ENCODE results near the gene FBXO46.

Gene FBXO46

GRCh38 chr19:45730368-45731288 is at the start of gene FBXO46 (continued):
- TF ChIP-seq ZNF140 (tag by site-specific recombination; IDR thresholded peaks at IDR 0.05) (no peak), ZNF16 (tag by site-specific recombination; IDR thresholded peaks at IDR 0.05; ENCODE audit: low read depth) (no peak), ZNF843 (tag by site-specific recombination; IDR thresholded peaks at IDR 0.05) (no peak; the same call in 1 of the 2 replicates), ZNF704 (tag by site-specific recombination; IDR thresholded peaks at IDR 0.05) (no peak), TCF7L2 (IDR thresholded peaks at IDR 0.05; ENCODE audit: borderline replicate concordance, low read depth, low read length) (no peak), MZF1 (tag by site-specific recombination; IDR thresholded peaks at IDR 0.05; ENCODE audit: borderline replicate concordance) (no peak), ZNF776 (tag by site-specific recombination; IDR thresholded peaks at IDR 0.05; ENCODE audit: borderline replicate concordance) (no peak), ZBTB1 (tag by site-specific recombination; IDR thresholded peaks at IDR 0.05) (no peak), ZNF785 (tag by site-specific recombination; IDR thresholded peaks at IDR 0.05) (no peak), ATF2 (tag by site-specific recombination; IDR thresholded peaks at IDR 0.05; ENCODE audit: low read depth) (no peak), ZNF518A (tag by site-specific recombination; conservative IDR thresholded peaks at IDR 0.05; ENCODE audit: low read depth) (0 out of 2 replicates have a peak, but pooled peaks have one; percentile 10), ZNF112 (tag by site-specific recombination; IDR thresholded peaks at IDR 0.05) (no peak), ZNF768 (tag by site-specific recombination; IDR thresholded peaks at IDR 0.05) (no peak), ZNF184 (tag by site-specific recombination; IDR thresholded peaks at IDR 0.05) (no peak), ZNF837 (tag by site-specific recombination; IDR thresholded peaks at IDR 0.05) (no peak), GLI4 (tag by site-specific recombination; IDR thresholded peaks at IDR 0.05) (0 out of 2 replicates have a peak, but pooled peaks have one; percentile 15), ZNF211 (tag by site-specific recombination; IDR thresholded peaks at IDR 0.05; ENCODE audit: low read depth) (no peak), ZNF157 (tag by site-specific recombination; IDR thresholded peaks at IDR 0.05) (0 out of 2 replicates have a peak, but pooled peaks have one; percentile 37), ZNF521 (tag by site-specific recombination; IDR thresholded peaks at IDR 0.05) (no peak), ZSCAN30 (tag by site-specific recombination; IDR thresholded peaks at IDR 0.05) (no peak), ZNF830 (tag by site-specific recombination; IDR thresholded peaks at IDR 0.05; ENCODE audit: low read depth) (no peak), ZBTB11 (tag by site-specific recombination; conservative IDR thresholded peaks at IDR 0.05; ENCODE audit: low read depth) (peak; percentile 93), EGR2 (tag by site-specific recombination; IDR thresholded peaks at IDR 0.05; ENCODE audit: low read depth) (peak; percentile 52), BCL11B (tag by site-specific recombination; IDR thresholded peaks at IDR 0.05; ENCODE audit: low read depth) (0 out of 2 replicates have a peak, but pooled peaks have one; percentile 26), ZNF155 (tag by site-specific recombination; IDR thresholded peaks at IDR 0.05) (no peak), ZBTB6 (tag by site-specific recombination; IDR thresholded peaks at IDR 0.05) (peak; percentile 65; the same call in 1 of the 2 replicates), ZBTB48 (tag by site-specific recombination; IDR thresholded peaks at IDR 0.05) (peak; percentile 80)

All from HEK293 (cell line).